ENCODE results near the gene THAP5.

- TF ChIP-seq ZSCAN20 (CRISPR knock-in tag; IDR thresholded peaks at IDR 0.05) (no peak), HOXB5 (CRISPR knock-in tag; IDR thresholded peaks at IDR 0.05) (no peak)
- TF ChIP-seq, protein P1, sequence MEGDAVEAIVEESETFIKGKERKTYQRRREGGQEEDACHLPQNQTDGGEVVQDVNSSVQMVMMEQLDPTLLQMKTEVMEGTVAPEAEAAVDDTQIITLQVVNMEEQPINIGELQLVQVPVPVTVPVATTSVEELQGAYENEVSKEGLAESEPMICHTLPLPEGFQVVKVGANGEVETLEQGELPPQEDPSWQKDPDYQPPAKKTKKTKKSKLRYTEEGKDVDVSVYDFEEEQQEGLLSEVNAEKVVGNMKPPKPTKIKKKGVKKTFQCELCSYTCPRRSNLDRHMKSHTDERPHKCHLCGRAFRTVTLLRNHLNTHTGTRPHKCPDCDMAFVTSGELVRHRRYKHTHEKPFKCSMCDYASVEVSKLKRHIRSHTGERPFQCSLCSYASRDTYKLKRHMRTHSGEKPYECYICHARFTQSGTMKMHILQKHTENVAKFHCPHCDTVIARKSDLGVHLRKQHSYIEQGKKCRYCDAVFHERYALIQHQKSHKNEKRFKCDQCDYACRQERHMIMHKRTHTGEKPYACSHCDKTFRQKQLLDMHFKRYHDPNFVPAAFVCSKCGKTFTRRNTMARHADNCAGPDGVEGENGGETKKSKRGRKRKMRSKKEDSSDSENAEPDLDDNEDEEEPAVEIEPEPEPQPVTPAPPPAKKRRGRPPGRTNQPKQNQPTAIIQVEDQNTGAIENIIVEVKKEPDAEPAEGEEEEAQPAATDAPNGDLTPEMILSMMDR (IDR thresholded peaks at IDR 0.05) = no peak
These were observed 615 bp downstream of the THAP5 start for GRCh38 chr7:108568801-108569380.
